B cell (primary cell): ENCODE results near the gene CYP4F2.

ENCODE experiments used
- EZH2 ChIP-seq: IDR thresholded peaks from 2 replicates; pipeline ENCODE4 v1.6.1; 2012; ENCODE audit warnings: borderline replicate concordance, low read depth, mild to moderate bottlenecking, moderate library complexity, low read length; ENCODE audit not compliant: insufficient read depth, poor library complexity, severe bottlenecking
- TF ChIP-seq, protein P1 (sequence below): fragments of 200-600 bp; IDR thresholded peaks from one replicate; pipeline ENCODE4 v1.8.0; 2022; ENCODE audit warnings: antibody characterized with exemption, mild to moderate bottlenecking

DNA sequence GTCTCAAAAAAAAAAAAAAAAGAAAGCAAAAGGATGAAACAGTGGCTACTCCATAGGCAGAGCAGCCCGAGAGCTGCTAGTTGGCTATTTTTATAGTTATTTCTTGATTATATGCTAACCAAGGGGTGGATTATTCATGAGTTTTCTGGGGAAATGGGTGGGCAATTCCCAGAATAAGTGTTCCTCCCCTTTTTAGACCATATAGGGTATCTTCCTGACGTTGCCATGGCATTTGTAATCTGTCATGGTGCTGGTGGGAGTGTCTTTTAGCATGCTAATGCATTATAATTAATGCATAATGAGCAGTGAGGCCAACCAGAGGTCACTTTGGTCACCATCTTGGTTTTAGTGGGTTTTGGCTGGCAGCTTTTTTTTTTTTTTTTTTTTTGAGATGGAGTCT lies 57.0 kb downstream of the CYP4F2 start:
- TF ChIP-seq, protein P1, sequence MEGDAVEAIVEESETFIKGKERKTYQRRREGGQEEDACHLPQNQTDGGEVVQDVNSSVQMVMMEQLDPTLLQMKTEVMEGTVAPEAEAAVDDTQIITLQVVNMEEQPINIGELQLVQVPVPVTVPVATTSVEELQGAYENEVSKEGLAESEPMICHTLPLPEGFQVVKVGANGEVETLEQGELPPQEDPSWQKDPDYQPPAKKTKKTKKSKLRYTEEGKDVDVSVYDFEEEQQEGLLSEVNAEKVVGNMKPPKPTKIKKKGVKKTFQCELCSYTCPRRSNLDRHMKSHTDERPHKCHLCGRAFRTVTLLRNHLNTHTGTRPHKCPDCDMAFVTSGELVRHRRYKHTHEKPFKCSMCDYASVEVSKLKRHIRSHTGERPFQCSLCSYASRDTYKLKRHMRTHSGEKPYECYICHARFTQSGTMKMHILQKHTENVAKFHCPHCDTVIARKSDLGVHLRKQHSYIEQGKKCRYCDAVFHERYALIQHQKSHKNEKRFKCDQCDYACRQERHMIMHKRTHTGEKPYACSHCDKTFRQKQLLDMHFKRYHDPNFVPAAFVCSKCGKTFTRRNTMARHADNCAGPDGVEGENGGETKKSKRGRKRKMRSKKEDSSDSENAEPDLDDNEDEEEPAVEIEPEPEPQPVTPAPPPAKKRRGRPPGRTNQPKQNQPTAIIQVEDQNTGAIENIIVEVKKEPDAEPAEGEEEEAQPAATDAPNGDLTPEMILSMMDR: no peak
- TF ChIP-seq EZH2: no peak
